Measurements from ENCODE around the gene IL18. TPM values are rescaled to one million over a fixed set of nuclear protein-coding genes. Genes with fewer than 3 reads are reported as not detected.

The IL18 gene
- total and polyA plus RNA-seq, 2 experiments from 2014 or later: 0.28 to 1.7 TPM

- Histone ChIP-seq H4K20me1 (replicated peaks; ENCODE audit: insufficient read depth) (no peaks in the 10 kb centered on the region), H3K4me1 (ENCODE audit: insufficient read depth) (no peaks in the 10 kb centered on the region; the same call in 1 of the 2 replicates), H3K36me3 (ENCODE audit: insufficient read depth) (no peaks in the 10 kb centered on the region), H3K27ac (ENCODE audit: low read depth) (no peak overlapping the region), H3K27me3 (ENCODE audit: insufficient read depth) (no peaks in the 10 kb centered on the region), H3K79me2 (replicated peaks; ENCODE audit: insufficient read depth) (no peaks in the 10 kb centered on the region), H3F3A (replicated peaks; ENCODE audit: low read depth) (no peaks in the 10 kb centered on the region), H3K4me3 (no peak overlapping the region), H2AFZ (no peak overlapping the region), H3K9me2 (ENCODE audit: insufficient read depth) (no peaks in the 10 kb centered on the region), H3K4me2 (no peak overlapping the region)
- no peak for DNase-seq (ENCODE audit: low spot score)
- no peak for TF ChIP-seq JUNB (IDR thresholded peaks at IDR 0.05; ENCODE audit: unreplicated experiment)
- no peak for TF ChIP-seq ZNF114 (CRISPR knock-in tag; IDR thresholded peaks at IDR 0.05)
- TF ChIP-seq EZH2 (IDR thresholded peaks at IDR 0.05; ENCODE audit: low read depth, unreplicated experiment): no peak
- no peak for TF ChIP-seq REST (IDR thresholded peaks at IDR 0.05; ENCODE audit: unreplicated experiment)
- TF ChIP-seq NANOG (IDR thresholded peaks at IDR 0.05; ENCODE audit: borderline replicate concordance): no peak
- no peaks in the 10 kb centered on the region for H3K9me3 Mint-ChIP-seq
- no peak for ATAC-seq
- H3K27me3 Mint-ChIP-seq (ENCODE audit: insufficient read depth, low read depth, poor library complexity): peaks cover 2% of the 10 kb centered on the region
- H3K27ac Mint-ChIP-seq: no peak overlapping the region
- no peaks in the 10 kb centered on the region for H3K36me3 Mint-ChIP-seq (ENCODE audit: low read depth)
- H3K4me3 Mint-ChIP-seq: no peak overlapping the region
- no peaks in the 10 kb centered on the region; the same call in 2 of the 3 replicates for H3K4me1 Mint-ChIP-seq
Observed at GRCh38 chr11:112173152-112173551, 9.3 kb upstream of the IL18 start.

GRCh38 chr11:112172362-112172994 lies 8.6 kb upstream of the IL18 start:
- Histone ChIP-seq H3K36me3 (ENCODE audit: insufficient read depth) (no peaks in the 10 kb centered on the region), H3K9me2 (ENCODE audit: insufficient read depth) (no peaks in the 10 kb centered on the region), H3F3A (replicated peaks; ENCODE audit: low read depth) (no peaks in the 10 kb centered on the region), H3K79me2 (replicated peaks; ENCODE audit: insufficient read depth) (no peaks in the 10 kb centered on the region), H3K4me2 (no peak overlapping the region), H3K4me1 (ENCODE audit: insufficient read depth) (no peaks in the 10 kb centered on the region; the same call in 1 of the 2 replicates), H4K20me1 (replicated peaks; ENCODE audit: insufficient read depth) (no peaks in the 10 kb centered on the region), H2AFZ (no peak overlapping the region), H3K4me3 (no peak overlapping the region), H3K27ac (ENCODE audit: low read depth) (no peak overlapping the region), H3K27me3 (ENCODE audit: insufficient read depth) (no peaks in the 10 kb centered on the region)
- H3K4me3 Mint-ChIP-seq: no peak overlapping the region
- H3K27me3 Mint-ChIP-seq (ENCODE audit: insufficient read depth, low read depth, poor library complexity): peaks cover 2% of the 10 kb centered on the region
- no peaks in the 10 kb centered on the region; the same call in 2 of the 3 replicates for H3K4me1 Mint-ChIP-seq
- ATAC-seq: no peak
- no peak for DNase-seq (ENCODE audit: low spot score)
- H3K27ac Mint-ChIP-seq: no peak overlapping the region
- no peaks in the 10 kb centered on the region for H3K9me3 Mint-ChIP-seq
- no peaks in the 10 kb centered on the region for H3K36me3 Mint-ChIP-seq (ENCODE audit: low read depth)
- no peak for TF ChIP-seq EZH2 (IDR thresholded peaks at IDR 0.05; ENCODE audit: low read depth, unreplicated experiment)
- no peak for TF ChIP-seq JUNB (IDR thresholded peaks at IDR 0.05; ENCODE audit: unreplicated experiment)
- no peak for TF ChIP-seq ETS1 (IDR thresholded peaks at IDR 0.05)
- TF ChIP-seq CTCF (conservative IDR thresholded peaks at IDR 0.05; ENCODE audit: low read depth in 2 of 2): no peak
- no peak for TF ChIP-seq ZNF331 (CRISPR knock-in tag; IDR thresholded peaks at IDR 0.05; ENCODE audit: low read depth)
- TF ChIP-seq CREB1 (CRISPR knock-in tag; IDR thresholded peaks at IDR 0.05; ENCODE audit: low read depth): no peak
- no peak for TF ChIP-seq STAT1 (IDR thresholded peaks at IDR 0.05; ENCODE audit: unreplicated experiment)
- TF ChIP-seq EZH2phosphoT487 (IDR thresholded peaks at IDR 0.05; ENCODE audit: unreplicated experiment): no peak

Data from GM23338 (cell line).